ENCODE measurements around the gene TIMM10B. TPM values are rescaled to one million over a fixed set of nuclear protein-coding genes. Genes with fewer than 3 reads are reported as not detected.

TIMM10B gene
- total and polyA plus RNA-seq, 2 of the 4 experiments (the other 2 are of a cell fraction), result 24.7 to 27.1 TPM

DNA sequence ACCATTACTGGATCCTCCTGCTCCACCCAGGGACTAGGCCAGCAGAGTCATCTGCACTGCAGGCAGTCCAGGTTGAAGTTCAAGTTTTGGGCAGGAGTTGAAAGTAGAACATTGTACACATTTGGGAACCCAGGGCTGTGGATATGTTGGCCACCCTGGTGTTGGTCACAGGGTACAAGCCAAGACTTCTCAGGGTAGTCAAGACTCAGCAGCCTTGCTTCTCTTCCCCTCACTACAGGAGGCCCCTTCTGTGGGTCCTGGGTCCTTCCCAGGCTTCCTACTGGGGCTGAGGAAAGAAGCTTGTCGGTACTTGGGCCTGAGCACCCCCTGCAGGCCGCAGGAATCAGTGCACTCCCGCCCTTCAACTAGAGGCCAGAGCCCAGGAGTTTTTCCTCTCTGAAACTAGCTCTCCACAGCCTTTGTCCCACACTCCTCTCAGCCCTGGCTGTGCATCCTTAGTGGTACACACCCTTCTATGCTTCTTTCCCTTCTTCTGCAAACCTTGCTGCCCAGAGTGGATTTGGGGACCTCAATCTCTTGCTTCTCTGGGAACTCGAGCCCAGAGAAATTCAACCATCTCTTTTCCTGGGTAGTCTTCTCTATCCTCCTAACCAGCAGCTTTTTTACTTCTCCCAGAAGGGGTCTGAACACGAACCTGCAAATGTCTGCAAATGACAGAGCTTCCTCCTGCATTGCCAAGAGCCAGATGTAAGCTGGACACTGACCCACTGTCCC is 37.9 kb upstream of the TIMM10B start (continued):
- TF ChIP-seq RCOR1 (IDR thresholded peaks at IDR 0.05; ENCODE audit: insufficient replicate concordance, low read length), result no peak
- TF ChIP-seq POLR2A (IDR thresholded peaks at IDR 0.05; ENCODE audit: low read depth, low read length), result no peak

DNA sequence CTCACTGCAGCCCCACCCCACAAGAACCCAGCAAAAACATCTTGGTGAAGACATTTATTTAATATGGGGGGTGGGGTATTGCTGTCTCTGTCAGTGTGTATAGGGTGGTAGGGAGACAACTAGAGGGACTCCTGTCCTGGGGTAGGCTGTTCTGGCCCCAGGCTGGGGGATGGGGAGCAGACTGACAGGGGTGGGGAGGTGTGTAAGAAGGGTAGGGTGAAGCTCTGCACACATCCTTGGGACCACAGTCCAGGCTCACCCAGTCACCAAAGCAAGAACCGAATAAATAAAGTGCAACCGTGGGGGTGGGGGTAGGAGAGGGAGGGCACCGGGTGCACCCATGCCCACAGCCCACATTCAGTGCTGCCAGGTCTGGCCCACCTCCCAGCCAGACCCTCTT is 32.7 kb upstream of the TIMM10B start:
- Histone ChIP-seq H3K18ac (ENCODE audit: low read depth, low read length) (no peak overlapping the region), H3K23ac (ENCODE audit: low read depth, low read length) (no peak overlapping the region), H3K27me3 (ENCODE audit: control insufficient read depth, insufficient read depth, low read length) (no peaks in the 10 kb centered on the region), H2AFZ (replicated peaks; ENCODE audit: low read length, poor library complexity) (no peak overlapping the region), H4K20me1 (ENCODE audit: insufficient read depth, low read length) (no peaks in the 10 kb centered on the region; the same call in 1 of the 2 replicates), H3K9me3 (ENCODE audit: control insufficient read depth, insufficient read depth, low read length) (no peaks in the 10 kb centered on the region), H2AK5ac (ENCODE audit: low read depth, low read length) (no peak overlapping the region), H3K27ac (ENCODE audit: insufficient read depth, low read length) (no peak overlapping the region), H3K4ac (ENCODE audit: low read depth, low read length) (no peak overlapping the region), H2BK120ac (ENCODE audit: low read depth, low read length) (no peak overlapping the region), H3K9me1 (ENCODE audit: insufficient read depth, low read length) (peaks cover 4% of the 10 kb centered on the region; the same call in 1 of the 2 replicates), H3K14ac (replicated peaks; ENCODE audit: low read depth, low read length) (no peak overlapping the region), H3K79me1 (ENCODE audit: low read depth in 1 of 2, low read length in 2 of 2) (peaks cover 0 to 4% of the 10 kb centered on the region in 2 experiments; a peak in 2 of 4 replicates), H2BK5ac (ENCODE audit: low read depth, low read length, poor library complexity, severe bottlenecking) (no peak overlapping the region), H3K9ac (ENCODE audit: low read depth, low read length) (no peak overlapping the region), H3K4me3 (ENCODE audit: insufficient read depth, low read depth, low read length) (no peak overlapping the region), H4K8ac (ENCODE audit: low read depth in 2 of 2, low read length in 2 of 2) (no peak overlapping the region), H4K91ac (ENCODE audit: insufficient read depth, low read depth, low read length) (no peak overlapping the region), H2BK20ac (ENCODE audit: low read depth, low read length) (no peak overlapping the region), H2AK9ac (replicated peaks; ENCODE audit: low read depth, low read length, poor library complexity) (no peak overlapping the region), H3K36me3 (ENCODE audit: control insufficient read depth, insufficient read depth, low read length) (peaks cover 29% of the 10 kb centered on the region), H3K4me2 (ENCODE audit: low read depth, low read length) (no peak overlapping the region), H2BK15ac (ENCODE audit: low read depth, low read length) (no peak overlapping the region), H3K4me1 (ENCODE audit: control insufficient read depth, insufficient read depth, low read length) (no peaks in the 10 kb centered on the region), H3K56ac (ENCODE audit: extremely low read depth, insufficient read depth, low read length) (no peak overlapping the region), H4K5ac (ENCODE audit: low read depth, low read length) (no peak overlapping the region)
- BruUV-seq (replicated peaks), result no TSS peak
- ATAC-seq (ENCODE audit: low read depth), result no peak
- dilution Hi-C loops (cut with HindIII; ENCODE audit: low sequenced_read_pairs, unreplicated experiment), result no loop called here
- no CpG with 5 or more reads among the region's 3 CpGs for WGBS, 2 experiments (ENCODE audit: extremely low coverage in 2 of 2, insufficient read length in 1 of 2)
- intact Hi-C loops (cut with micrococcal nuclease), result no loop called here
- CTCF ChIA-PET, result interaction anchor here (0.6 to 1.7 kb wide), 2 partner anchors 70 to 426 kb away, joined by 3 to 10 read pairs; no protein-coding TSS in a partner anchor
- DNase-seq, result no peak
- POLR2A ChIA-PET (ENCODE audit: unreplicated experiment), result no interaction called here
- in situ Hi-C loops (cut with MboI; ENCODE audit: low sequenced_read_pairs), result no loop called here
- TF ChIP-seq MAZ (IDR thresholded peaks at IDR 0.05; ENCODE audit: borderline replicate concordance, low read depth, low read length) (no peak), CEBPB (IDR thresholded peaks at IDR 0.05; ENCODE audit: low read depth, low read length) (no peak), RAD21 (IDR thresholded peaks at IDR 0.05; ENCODE audit: low read length) (no peak), RCOR1 (IDR thresholded peaks at IDR 0.05; ENCODE audit: insufficient replicate concordance, low read length) (no peak), FOS (IDR thresholded peaks at IDR 0.05; ENCODE audit: low read depth, low read length) (no peak), POLR2A (IDR thresholded peaks at IDR 0.05; ENCODE audit: low read depth, low read length) (no peak), RFX5 (IDR thresholded peaks at IDR 0.05; ENCODE audit: low read depth, low read length) (no peak), MXI1 (IDR thresholded peaks at IDR 0.05; ENCODE audit: borderline replicate concordance, low read depth, low read length) (no peak), MAFK (IDR thresholded peaks at IDR 0.05; ENCODE audit: low read depth, low read length) (no peak), SMC3 (IDR thresholded peaks at IDR 0.05; ENCODE audit: low read depth, low read length) (no peak)
- TF ChIP-seq, protein P1, sequence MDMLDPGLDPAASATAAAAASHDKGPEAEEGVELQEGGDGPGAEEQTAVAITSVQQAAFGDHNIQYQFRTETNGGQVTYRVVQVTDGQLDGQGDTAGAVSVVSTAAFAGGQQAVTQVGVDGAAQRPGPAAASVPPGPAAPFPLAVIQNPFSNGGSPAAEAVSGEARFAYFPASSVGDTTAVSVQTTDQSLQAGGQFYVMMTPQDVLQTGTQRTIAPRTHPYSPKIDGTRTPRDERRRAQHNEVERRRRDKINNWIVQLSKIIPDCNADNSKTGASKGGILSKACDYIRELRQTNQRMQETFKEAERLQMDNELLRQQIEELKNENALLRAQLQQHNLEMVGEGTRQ (IDR thresholded peaks at IDR 0.05; ENCODE audit: low read depth, low read length), result no peak
- TF ChIP-seq, protein P2, sequence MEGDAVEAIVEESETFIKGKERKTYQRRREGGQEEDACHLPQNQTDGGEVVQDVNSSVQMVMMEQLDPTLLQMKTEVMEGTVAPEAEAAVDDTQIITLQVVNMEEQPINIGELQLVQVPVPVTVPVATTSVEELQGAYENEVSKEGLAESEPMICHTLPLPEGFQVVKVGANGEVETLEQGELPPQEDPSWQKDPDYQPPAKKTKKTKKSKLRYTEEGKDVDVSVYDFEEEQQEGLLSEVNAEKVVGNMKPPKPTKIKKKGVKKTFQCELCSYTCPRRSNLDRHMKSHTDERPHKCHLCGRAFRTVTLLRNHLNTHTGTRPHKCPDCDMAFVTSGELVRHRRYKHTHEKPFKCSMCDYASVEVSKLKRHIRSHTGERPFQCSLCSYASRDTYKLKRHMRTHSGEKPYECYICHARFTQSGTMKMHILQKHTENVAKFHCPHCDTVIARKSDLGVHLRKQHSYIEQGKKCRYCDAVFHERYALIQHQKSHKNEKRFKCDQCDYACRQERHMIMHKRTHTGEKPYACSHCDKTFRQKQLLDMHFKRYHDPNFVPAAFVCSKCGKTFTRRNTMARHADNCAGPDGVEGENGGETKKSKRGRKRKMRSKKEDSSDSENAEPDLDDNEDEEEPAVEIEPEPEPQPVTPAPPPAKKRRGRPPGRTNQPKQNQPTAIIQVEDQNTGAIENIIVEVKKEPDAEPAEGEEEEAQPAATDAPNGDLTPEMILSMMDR (conservative IDR thresholded peaks at IDR 0.05; ENCODE audit: low read depth, low read length), result no peak
- TF ChIP-seq, protein P3, sequence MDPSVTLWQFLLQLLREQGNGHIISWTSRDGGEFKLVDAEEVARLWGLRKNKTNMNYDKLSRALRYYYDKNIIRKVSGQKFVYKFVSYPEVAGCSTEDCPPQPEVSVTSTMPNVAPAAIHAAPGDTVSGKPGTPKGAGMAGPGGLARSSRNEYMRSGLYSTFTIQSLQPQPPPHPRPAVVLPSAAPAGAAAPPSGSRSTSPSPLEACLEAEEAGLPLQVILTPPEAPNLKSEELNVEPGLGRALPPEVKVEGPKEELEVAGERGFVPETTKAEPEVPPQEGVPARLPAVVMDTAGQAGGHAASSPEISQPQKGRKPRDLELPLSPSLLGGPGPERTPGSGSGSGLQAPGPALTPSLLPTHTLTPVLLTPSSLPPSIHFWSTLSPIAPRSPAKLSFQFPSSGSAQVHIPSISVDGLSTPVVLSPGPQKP (IDR thresholded peaks at IDR 0.05; ENCODE audit: borderline replicate concordance, low read depth, low read length), result no peak

Measured in IMR-90 (cell line).